Activated naive CD8-positive, alpha-beta T cell treated with anti-CD3 and anti-CD28 coated beads, Interleukin-2, amount 10 ng/mL, durations not matched to agents 7 days and 5 days (primary cell): Measurements from ENCODE around the gene CLSTN3. TPM values are rescaled to one million over a fixed set of nuclear protein-coding genes. Genes with fewer than 3 reads are reported as not detected.
A peak's percentile ranks its signal among the peaks of the same experiment; 100 is the strongest.

ENCODE experiments used
- ATAC-seq: fragments of 150-1000 bp; cut with Tn5 transposase; one replicate; pipeline ENCODE4 v1.10.0; 2021; ENCODE audit warnings: low read depth, moderate library complexity
- POLR2A ChIA-PET: fragments of 350-600 bp; sonication (Branson Sonifier 250); formaldehyde crosslinking; loops from one replicate; lab custom pipeline; 2021; ENCODE audit warnings: antibody characterized with exemption; lab: Charles Lee
- DNase-seq: peaks from one replicate; pipeline ENCODE4 v3.0.0; 2021
- H3K27ac Mint-ChIP-seq: one replicate; pipeline ENCODE4 v1.8.0; 2022; ENCODE audit warnings: mild to moderate bottlenecking, mixed read lengths
- H3K27me3 Mint-ChIP-seq: one replicate; pipeline ENCODE4 v1.8.0; 2022; ENCODE audit warnings: mild to moderate bottlenecking, moderate library complexity, mixed read lengths
- H3K36me3 Mint-ChIP-seq: one replicate; pipeline ENCODE4 v1.8.0; 2021; ENCODE audit warnings: mild to moderate bottlenecking, mixed read lengths
- H3K4me1 Mint-ChIP-seq: one replicate; pipeline ENCODE4 v1.8.0; 2021; ENCODE audit warnings: mixed read lengths
- H3K4me3 Mint-ChIP-seq: one replicate; pipeline ENCODE4 v1.8.0; 2022; ENCODE audit warnings: mild to moderate bottlenecking, moderate library complexity, mixed read lengths
- H3K9me3 Mint-ChIP-seq: one replicate; pipeline ENCODE4 v1.8.0; 2021; ENCODE audit warnings: mixed read lengths
- total RNA-seq, 2 experiments: library from RNA; stranded (reverse); gene quantifications; one replicate each; pipeline ENCODE4 v1.2.3, GENCODE V29; 2021

Gene CLSTN3
- total RNA-seq = 100 to 1,000 TPM in 1 of 2 experiments, 10 to 100 TPM in 1; 99.3 to 104 TPM

GRCh38 chr12:7129872-7130691 is at the start of gene CLSTN3:
CLSTN3 (plus strand) TSS chr12:7130371; CDS start chr12:7130649, 278 bp downstream.
- H3K4me3 Mint-ChIP-seq = peak within 1 kb of the TSS; percentile 97
- peaks cover 30% of the 10 kb centered on the region for H3K4me1 Mint-ChIP-seq
- ATAC-seq = peak; percentile 78
- H3K27ac Mint-ChIP-seq = peak within 1 kb of the TSS; percentile 93
- no peaks in the 10 kb centered on the region for H3K27me3 Mint-ChIP-seq
- DNase-seq = peak; percentile 88
- no peaks in the 10 kb centered on the region for H3K9me3 Mint-ChIP-seq
- H3K36me3 Mint-ChIP-seq = peaks cover 26% of the 10 kb centered on the region
- POLR2A ChIA-PET = interaction anchor here (1.0 to 3.0 kb wide), 4 partner anchors 22 to 186 kb away, joined by 3 to 12 read pairs (median 6); partner anchors contain the start of genes C12orf57, LPCAT3 and RNU7-1

DNA sequence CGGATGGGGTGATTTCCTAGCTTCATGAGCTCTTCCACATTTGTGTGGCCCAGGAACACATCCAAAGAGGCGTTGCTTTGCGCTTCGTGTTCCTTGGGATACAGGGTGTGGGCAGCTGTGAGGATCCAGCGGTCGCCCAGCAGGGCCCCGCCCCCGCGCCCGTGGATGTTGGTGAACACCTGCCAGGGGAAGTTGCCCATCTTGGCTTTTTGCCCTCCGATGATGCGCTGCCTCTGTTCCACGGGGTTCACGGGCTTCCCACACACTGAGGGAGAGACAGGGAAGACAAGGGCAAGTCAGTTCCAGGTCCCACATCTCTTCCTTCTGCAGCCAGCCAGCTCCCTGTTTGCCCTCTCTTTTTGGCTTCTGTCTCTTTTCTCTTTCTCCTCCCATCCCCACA is 49.1 kb upstream of the CLSTN3 start:
- peaks cover 5% of the 10 kb centered on the region for H3K9me3 Mint-ChIP-seq
- no peak overlapping the region for H3K27ac Mint-ChIP-seq
- no peak overlapping the region for H3K4me3 Mint-ChIP-seq

GRCh38 chr12:7083125-7083524 is 47.0 kb upstream of the CLSTN3 start:
- Mint-ChIP-seq H3K4me1 (peaks cover 2% of the 10 kb centered on the region), H3K27me3 (peaks cover 12% of the 10 kb centered on the region), H3K4me3 (no peak overlapping the region), H3K9me3 (peaks cover 5% of the 10 kb centered on the region), H3K27ac (no peak overlapping the region), H3K36me3 (peaks cover 5% of the 10 kb centered on the region)
- ATAC-seq (no peak), DNase-seq (no peak)
- POLR2A ChIA-PET = no interaction called here

More for the DNA sequence above, 49.1 kb upstream of the CLSTN3 start:
- peaks cover 16% of the 10 kb centered on the region for H3K27me3 Mint-ChIP-seq
- H3K4me1 Mint-ChIP-seq = peaks cover 2% of the 10 kb centered on the region
- H3K36me3 Mint-ChIP-seq = peaks cover 5% of the 10 kb centered on the region
- DNase-seq (no peak), ATAC-seq (no peak)
- POLR2A ChIA-PET = no interaction called here

DNA sequence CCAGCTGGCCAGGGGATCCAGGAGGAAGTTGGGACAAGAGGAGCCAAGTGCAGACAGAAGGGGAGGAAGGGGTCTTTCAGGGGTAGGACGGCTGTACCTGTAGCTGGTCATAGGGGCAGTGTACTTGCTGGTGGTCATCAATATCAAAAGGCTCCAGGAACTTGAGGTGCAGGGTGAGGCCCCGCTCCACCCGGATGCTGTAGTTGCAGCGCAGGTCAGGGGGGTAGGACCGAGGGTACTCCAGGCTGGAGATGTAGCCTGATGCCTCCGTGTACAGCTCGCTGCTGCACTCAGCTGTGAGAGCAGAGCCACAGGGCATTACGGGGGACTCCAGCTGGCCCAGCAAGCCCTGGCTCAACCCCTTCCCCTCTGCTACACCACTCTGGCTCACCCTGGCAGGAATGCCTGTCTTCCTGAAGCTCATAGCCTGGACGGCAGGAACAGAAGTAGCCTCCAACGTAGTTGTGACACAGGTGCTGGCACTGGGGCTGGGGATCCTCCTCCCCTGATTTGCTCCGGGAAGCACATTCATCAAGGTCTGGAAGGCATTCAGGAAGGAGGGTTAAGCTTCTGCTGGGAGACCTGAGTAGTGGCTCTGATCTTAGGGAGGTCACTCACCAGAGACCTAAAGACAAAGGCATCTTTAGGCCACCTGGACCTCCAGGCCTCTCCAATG is 40.8 kb upstream of the CLSTN3 start:
- no peaks in the 10 kb centered on the region for H3K36me3 Mint-ChIP-seq
- H3K9me3 Mint-ChIP-seq = no peaks in the 10 kb centered on the region
- ATAC-seq (no peak), DNase-seq (no peak)
- H3K4me3 Mint-ChIP-seq = no peak overlapping the region
- POLR2A ChIA-PET = interaction anchor here (1.3 kb wide), 1 partner anchor 146 kb away, joined by 5 read pairs; the partner anchor contains the start of genes C12orf57 and RNU7-1
- H3K27ac Mint-ChIP-seq = no peak overlapping the region
- H3K27me3 Mint-ChIP-seq = no peaks in the 10 kb centered on the region
- peaks cover 6% of the 10 kb centered on the region for H3K4me1 Mint-ChIP-seq

GRCh38 chr12:7090222-7090998 is 39.8 kb upstream of the CLSTN3 start:
- POLR2A ChIA-PET = interaction anchor here (1.3 to 1.6 kb wide), 3 partner anchors 75 to 153 kb away, joined by 3 to 5 read pairs (median 4); partner anchors contain the start of genes C12orf57 and RNU7-1
- peaks cover 6% of the 10 kb centered on the region for H3K4me1 Mint-ChIP-seq
- no peaks in the 10 kb centered on the region for H3K9me3 Mint-ChIP-seq
- H3K36me3 Mint-ChIP-seq = no peaks in the 10 kb centered on the region
- H3K27me3 Mint-ChIP-seq = no peaks in the 10 kb centered on the region
- no peak for ATAC-seq
- no peak for DNase-seq
- no peak overlapping the region for H3K27ac Mint-ChIP-seq
- H3K4me3 Mint-ChIP-seq = no peak overlapping the region

GRCh38 chr12:7091171-7091570 is 39.0 kb upstream of the CLSTN3 start:
- Mint-ChIP-seq H3K9me3 (no peaks in the 10 kb centered on the region), H3K27ac (peak overlapping the region; percentile 27), H3K27me3 (no peaks in the 10 kb centered on the region), H3K36me3 (no peaks in the 10 kb centered on the region), H3K4me1 (peaks cover 6% of the 10 kb centered on the region), H3K4me3 (no peak overlapping the region)
- no peak for ATAC-seq
- POLR2A ChIA-PET = interaction anchor here (0.9 to 1.6 kb wide), 3 partner anchors 75 to 154 kb away, joined by 3 to 4 read pairs (median 3); no protein-coding TSS in a partner anchor
- no peak for DNase-seq

- no peaks in the 10 kb centered on the region for H3K27me3 Mint-ChIP-seq
- no peak for ATAC-seq
- peak overlapping the region; percentile 80 for H3K27ac Mint-ChIP-seq
- H3K4me1 Mint-ChIP-seq = peaks cover 7% of the 10 kb centered on the region
- no peaks in the 10 kb centered on the region for H3K36me3 Mint-ChIP-seq
- H3K4me3 Mint-ChIP-seq = peak overlapping the region; percentile 87
- DNase-seq = no peak
- H3K9me3 Mint-ChIP-seq = no peaks in the 10 kb centered on the region
- POLR2A ChIA-PET = interaction anchor here (0.9 to 1.6 kb wide), 3 partner anchors 76 to 154 kb away, joined by 3 to 4 read pairs (median 3); no protein-coding TSS in a partner anchor
These were observed 38.4 kb upstream of the CLSTN3 start for GRCh38 chr12:7091660-7092228.

DNA sequence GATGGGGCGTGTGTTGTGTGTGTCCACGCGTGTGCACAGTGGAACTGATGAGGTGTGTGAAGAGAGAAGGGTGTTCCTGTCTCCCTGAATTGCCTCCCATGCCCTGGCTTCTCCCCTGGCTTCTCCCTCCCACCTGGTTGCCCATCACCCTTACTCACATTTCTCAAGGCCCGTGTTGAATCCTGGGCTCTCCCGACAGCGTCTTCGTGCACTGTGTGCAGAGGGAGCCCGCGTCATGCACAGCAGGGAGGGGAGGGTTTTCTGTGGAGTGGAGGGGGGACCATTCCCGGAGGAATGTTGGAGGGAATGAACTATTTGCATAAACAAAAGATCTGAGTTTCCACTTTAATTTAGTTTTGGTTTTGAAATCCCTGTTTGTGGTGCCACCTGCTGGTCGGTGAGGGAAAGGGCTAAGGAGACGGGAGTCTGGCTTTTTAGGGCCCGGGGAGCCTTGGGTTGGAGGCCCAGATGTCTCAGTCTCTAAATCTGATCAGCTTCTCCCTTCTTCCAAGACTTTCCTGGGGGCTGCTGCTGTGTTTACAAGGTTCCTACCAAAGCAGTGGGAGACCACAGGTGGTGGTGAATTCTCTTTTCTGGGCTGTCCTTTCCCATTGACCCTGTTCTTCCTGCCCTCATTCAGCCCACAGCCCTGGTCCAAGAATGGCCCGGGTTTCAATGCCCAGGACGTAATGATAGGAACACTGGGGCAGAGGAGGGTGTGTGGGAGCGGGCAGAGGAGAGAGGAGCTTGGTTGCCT is 37.8 kb upstream of the CLSTN3 start, which contains the start of gene C1R:
Gene C1R, minus strand, starts transcription at position 217 of the 757 bp plus-strand sequence. Its CDS starts 57 bp downstream, at position 160.
- H3K27ac Mint-ChIP-seq = peak within 1 kb of the TSS; percentile 80
- H3K4me3 Mint-ChIP-seq = peak within 1 kb of the TSS; percentile 87

GRCh38 chr12:7092986-7093460 is 37.1 kb upstream of the CLSTN3 start:
- DNase-seq (no peak), ATAC-seq (no peak)
- POLR2A ChIA-PET = interaction anchor here (0.8 to 4.9 kb wide), 6 partner anchors 15 to 224 kb away, joined by 3 to 17 read pairs (median 4); partner anchors contain the start of genes C12orf57 and RNU7-1
- Mint-ChIP-seq H3K27me3 (no peaks in the 10 kb centered on the region), H3K36me3 (peaks cover under 1% of the 10 kb centered on the region), H3K27ac (no peak overlapping the region), H3K4me1 (peaks cover 7% of the 10 kb centered on the region), H3K9me3 (no peaks in the 10 kb centered on the region), H3K4me3 (peak overlapping the region; percentile 87)

More for the DNA sequence above, 37.8 kb upstream of the CLSTN3 start, which contains the start of gene C1R:
- no peaks in the 10 kb centered on the region for H3K9me3 Mint-ChIP-seq
- POLR2A ChIA-PET = interaction anchor here (0.8 to 4.9 kb wide), 4 partner anchors 16 to 149 kb away, joined by 3 to 17 read pairs (median 4); partner anchors contain the start of genes C12orf57 and RNU7-1
- H3K4me1 Mint-ChIP-seq = peaks cover 7% of the 10 kb centered on the region
- DNase-seq (peak; percentile 74), ATAC-seq (peak; percentile 63)
- H3K27me3 Mint-ChIP-seq = no peaks in the 10 kb centered on the region
- H3K36me3 Mint-ChIP-seq = no peaks in the 10 kb centered on the region

DNA sequence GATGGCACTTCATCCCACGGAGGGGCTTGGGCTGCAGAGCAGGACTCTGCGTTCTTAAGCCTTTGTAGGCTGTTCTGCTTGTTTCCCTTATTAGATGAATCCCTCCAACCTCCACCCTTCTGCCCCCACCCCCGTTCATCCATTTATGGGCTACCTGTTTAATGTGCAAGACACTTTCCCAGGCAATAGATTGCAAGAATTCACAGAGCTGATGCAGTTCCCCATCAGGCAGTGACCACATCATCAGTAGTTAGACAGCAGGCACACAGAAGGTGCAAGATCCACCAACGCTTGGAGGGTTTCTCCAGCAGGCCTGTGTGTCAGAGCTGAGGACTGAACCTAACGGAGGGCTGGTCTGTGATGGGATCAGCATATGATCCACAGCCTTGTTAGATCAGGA is 36.7 kb upstream of the CLSTN3 start:
- Mint-ChIP-seq H3K27me3 (no peaks in the 10 kb centered on the region), H3K36me3 (peaks cover 5% of the 10 kb centered on the region), H3K27ac (no peak overlapping the region), H3K4me3 (no peak overlapping the region), H3K4me1 (peaks cover 7% of the 10 kb centered on the region), H3K9me3 (no peaks in the 10 kb centered on the region)
- ATAC-seq (no peak), DNase-seq (no peak)
- POLR2A ChIA-PET = interaction anchor here (0.7 to 4.9 kb wide), 7 partner anchors 9 to 224 kb away, joined by 3 to 17 read pairs (median 3); partner anchors contain the start of genes C12orf57 and RNU7-1

DNA sequence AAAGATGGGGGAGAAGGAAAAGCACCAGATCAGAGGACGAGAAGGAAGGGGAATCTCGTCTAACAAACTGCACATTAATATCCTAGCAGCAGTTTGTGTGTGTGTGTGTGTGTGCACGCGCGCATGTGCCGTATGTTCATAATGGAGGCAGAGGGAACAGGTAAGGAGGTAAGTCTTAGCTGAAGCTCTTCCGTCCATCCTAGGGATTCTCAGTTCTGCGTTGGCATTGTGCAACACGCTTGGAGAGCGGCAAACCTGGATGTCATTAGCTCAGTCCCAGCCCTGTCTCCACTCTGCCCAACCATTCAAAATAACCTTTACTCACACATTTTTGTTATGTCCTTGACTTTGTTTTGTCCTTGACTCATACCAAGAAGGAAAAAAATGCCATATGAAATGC is 36.3 kb upstream of the CLSTN3 start:
- Mint-ChIP-seq H3K4me3 (no peak overlapping the region), H3K36me3 (peaks cover 7% of the 10 kb centered on the region), H3K9me3 (no peaks in the 10 kb centered on the region), H3K27me3 (no peaks in the 10 kb centered on the region), H3K27ac (no peak overlapping the region), H3K4me1 (peaks cover 7% of the 10 kb centered on the region)
- no peak for ATAC-seq
- POLR2A ChIA-PET = interaction anchor here (0.7 to 4.9 kb wide), 5 partner anchors 9 to 225 kb away, joined by 3 to 17 read pairs (median 3); no protein-coding TSS in a partner anchor
- no peak for DNase-seq
